Stimulated activated CD8-positive, alpha-beta memory T cell treated with anti-CD3 and anti-CD28 coated beads, Interleukin-4, amount 100 ng/mL, for 48 hours (primary cell): ENCODE results near the gene GOLIM4.

Source experiments
- DNase-seq: peaks from one replicate; pipeline ENCODE4 v3.0.0-alpha.2; 2020

The GOLIM4 gene

GRCh38 chr3:168096210-168096652 is 507 bp upstream of the GOLIM4 start:
- peak; percentile 34 for DNase-seq

- peak; percentile 53 for DNase-seq
Measured at GRCh38 chr3:168094877-168095610, 680 bp downstream of the GOLIM4 start.

GRCh38 chr3:168094580-168094876 is 1.2 kb downstream of the GOLIM4 start:
- no peak for DNase-seq

GRCh38 chr3:168093790-168094189 is 1.9 kb downstream of the GOLIM4 start:
- DNase-seq = no peak

GRCh38 chr3:168093229-168093628 is 2.5 kb downstream of the GOLIM4 start:
- no peak for DNase-seq

- DNase-seq = no peak
Measured at GRCh38 chr3:168091941-168092340, 3.8 kb downstream of the GOLIM4 start.

GRCh38 chr3:168091302-168091858 is 4.3 kb downstream of the GOLIM4 start:
- no peak for DNase-seq

- DNase-seq = no peak
Measured at GRCh38 chr3:168090306-168091085, 5.2 kb downstream of the GOLIM4 start.

- no peak for DNase-seq
Measured at GRCh38 chr3:168089179-168089771, 6.4 kb downstream of the GOLIM4 start.

- no peak for DNase-seq
Measured at GRCh38 chr3:168088106-168088720, 7.5 kb downstream of the GOLIM4 start.

- no peak for DNase-seq
Measured at GRCh38 chr3:168087539-168087938, 8.2 kb downstream of the GOLIM4 start.

- no peak for DNase-seq
Measured at GRCh38 chr3:168086541-168087260, 9.0 kb downstream of the GOLIM4 start.

GRCh38 chr3:168085491-168086119 is 10.1 kb downstream of the GOLIM4 start:
- no peak for DNase-seq

- DNase-seq = no peak
Measured at GRCh38 chr3:168083906-168084305, 11.8 kb downstream of the GOLIM4 start.

GRCh38 chr3:168081856-168082255 is 13.9 kb downstream of the GOLIM4 start:
- DNase-seq = no peak

- no peak for DNase-seq
Measured at GRCh38 chr3:168081171-168081771, 14.5 kb downstream of the GOLIM4 start.

- DNase-seq = no peak
Measured at GRCh38 chr3:168080499-168081170, 15.1 kb downstream of the GOLIM4 start.

GRCh38 chr3:168080022-168080421 is 15.7 kb downstream of the GOLIM4 start:
- DNase-seq = no peak

GRCh38 chr3:168077091-168077490 is 18.6 kb downstream of the GOLIM4 start:
- DNase-seq = no peak

GRCh38 chr3:168073842-168074605 is 21.7 kb downstream of the GOLIM4 start:
- DNase-seq = no peak
